ENCODE data around the gene FERMT1. TPM values are rescaled to one million over a fixed set of nuclear protein-coding genes. Genes with fewer than 3 reads are reported as not detected.

Gene FERMT1
- polyA plus RNA-seq, 1 donor (not counting 4 experiments of a cell fraction or from before 2014, with no cell fraction given) = 134 TPM

GRCh38 chr20:6164421-6165341 is 41.9 kb upstream of the FERMT1 start:
- Histone ChIP-seq H3K79me2 (ENCODE audit: control insufficient read depth, insufficient read depth, low read length) (no peaks in the 10 kb centered on the region), H3K4me1 (ENCODE audit: control insufficient read depth, extremely low read depth, insufficient read depth, low read length) (no peaks in the 10 kb centered on the region), H3K4me2 (ENCODE audit: control insufficient read depth, extremely low read depth, insufficient read depth, low read depth, low read length) (no peak overlapping the region), H3K9me1 (ENCODE audit: control insufficient read depth, extremely low read depth, insufficient read depth, low read length) (no peaks in the 10 kb centered on the region), H4K20me1 (ENCODE audit: control insufficient read depth, extremely low read depth, insufficient read depth, low read length) (no peaks in the 10 kb centered on the region), H3K9me3 (ENCODE audit: control insufficient read depth, low read depth, low read length) (no peaks in the 10 kb centered on the region), H2AFZ (ENCODE audit: control insufficient read depth, low read length) (no peak overlapping the region), H3K36me3 (ENCODE audit: control insufficient read depth in 2 of 2, extremely low read depth in 1 of 2, insufficient read depth in 2 of 2, low read length in 2 of 2) (no peaks in the 10 kb centered on the region), H3K27ac (ENCODE audit: control insufficient read depth, insufficient read depth, low read length) (no peak overlapping the region), H3K4me3 (ENCODE audit: control insufficient read depth in 2 of 3, extremely low read depth in 1 of 3, insufficient read depth in 2 of 3, low read depth in 1 of 3, low read length in 3 of 3) (no peak overlapping the region), H3K27me3 (ENCODE audit: control insufficient read depth, extremely low read depth, insufficient read depth, low read length) (peaks cover 10% of the 10 kb centered on the region), H3K9ac (ENCODE audit: control insufficient read depth, extremely low read depth, insufficient read depth, low read length) (no peak overlapping the region)
- DNase-seq (ENCODE audit: low read depth, low spot score) (no peak), FAIRE-seq (peak; percentile 20)
- dilution Hi-C loops (cut with MboI; ENCODE audit: extremely low pct_ligation_motif_present, low sequenced_read_pairs) = no loop called here
- no peak for TF ChIP-seq EZH2 (IDR thresholded peaks at IDR 0.05; ENCODE audit: low read length)
- TF ChIP-seq CTCF (optimal IDR thresholded peaks at IDR 0.05 in 1 of 3, IDR thresholded peaks at IDR 0.05 in 1 of 3, conservative IDR thresholded peaks at IDR 0.05 in 1 of 3; ENCODE audit: extremely low read depth in 1 of 3, insufficient read depth in 2 of 3, low read length in 3 of 3) = no peak

- dilution Hi-C loops (cut with MboI; ENCODE audit: extremely low pct_ligation_motif_present, low sequenced_read_pairs) = no loop called here
- FAIRE-seq = no peak
Measured at GRCh38 chr20:6160736-6161135, 37.9 kb upstream of the FERMT1 start.

More at GRCh38 chr20:6160736-6161135, 37.9 kb upstream of the FERMT1 start:
- H3K36me3 ChIP-seq (ENCODE audit: control insufficient read depth in 2 of 2, extremely low read depth in 1 of 2, insufficient read depth in 2 of 2, low read length in 2 of 2) = no peaks in the 10 kb centered on the region
- TF ChIP-seq CTCF (optimal IDR thresholded peaks at IDR 0.05 in 1 of 3, IDR thresholded peaks at IDR 0.05 in 1 of 3, conservative IDR thresholded peaks at IDR 0.05 in 1 of 3; ENCODE audit: extremely low read depth in 1 of 3, insufficient read depth in 2 of 3, low read length in 3 of 3) = no peak
- TF ChIP-seq EZH2 (IDR thresholded peaks at IDR 0.05; ENCODE audit: low read length) = no peak
- H3K4me1 ChIP-seq (ENCODE audit: control insufficient read depth, extremely low read depth, insufficient read depth, low read length) = no peaks in the 10 kb centered on the region
- H3K4me3 ChIP-seq (ENCODE audit: control insufficient read depth in 2 of 3, extremely low read depth in 1 of 3, insufficient read depth in 2 of 3, low read depth in 1 of 3, low read length in 3 of 3) = no peak overlapping the region
- H3K9me1 ChIP-seq (ENCODE audit: control insufficient read depth, extremely low read depth, insufficient read depth, low read length) = no peaks in the 10 kb centered on the region
- no peaks in the 10 kb centered on the region for H4K20me1 ChIP-seq (ENCODE audit: control insufficient read depth, extremely low read depth, insufficient read depth, low read length)
- no peak overlapping the region for H3K9ac ChIP-seq (ENCODE audit: control insufficient read depth, extremely low read depth, insufficient read depth, low read length)
- peaks cover 10% of the 10 kb centered on the region for H3K27me3 ChIP-seq (ENCODE audit: control insufficient read depth, extremely low read depth, insufficient read depth, low read length)
- no peaks in the 10 kb centered on the region for H3K79me2 ChIP-seq (ENCODE audit: control insufficient read depth, insufficient read depth, low read length)
- H2AFZ ChIP-seq (ENCODE audit: control insufficient read depth, low read length) = no peak overlapping the region
- no peak for DNase-seq (ENCODE audit: low read depth, low spot score)
- no peak overlapping the region for H3K4me2 ChIP-seq (ENCODE audit: control insufficient read depth, extremely low read depth, insufficient read depth, low read depth, low read length)
- no peaks in the 10 kb centered on the region for H3K9me3 ChIP-seq (ENCODE audit: control insufficient read depth, low read depth, low read length)
- H3K27ac ChIP-seq (ENCODE audit: control insufficient read depth, insufficient read depth, low read length) = no peak overlapping the region

Data from keratinocyte (primary cell).